Fibroblast of mammary gland (primary cell): ENCODE results near the gene ENTR1.

Experiments
- DNase-seq: peaks from one replicate; pipeline ENCODE4 v3.0.0-alpha.2; 2010; ENCODE audit warnings: low read depth
- H3K4me3 ChIP-seq: 2 replicates; pipeline ENCODE4 v1.5.1; 2011; ENCODE audit warnings: low read depth, mild to moderate bottlenecking, low read length, moderate library complexity; ENCODE audit not compliant: control insufficient read depth
- TF ChIP-seq, protein P1 (sequence below): conservative IDR thresholded peaks from 2 replicates; pipeline ENCODE4 v1.5.1; 2011; ENCODE audit warnings: low read depth, low read length, inconsistent platforms; ENCODE audit not compliant: control insufficient read depth, insufficient read depth

Gene ENTR1

GRCh38 chr9:136392538-136393449 is 17.6 kb downstream of the ENTR1 start:
- TF ChIP-seq, protein P1, sequence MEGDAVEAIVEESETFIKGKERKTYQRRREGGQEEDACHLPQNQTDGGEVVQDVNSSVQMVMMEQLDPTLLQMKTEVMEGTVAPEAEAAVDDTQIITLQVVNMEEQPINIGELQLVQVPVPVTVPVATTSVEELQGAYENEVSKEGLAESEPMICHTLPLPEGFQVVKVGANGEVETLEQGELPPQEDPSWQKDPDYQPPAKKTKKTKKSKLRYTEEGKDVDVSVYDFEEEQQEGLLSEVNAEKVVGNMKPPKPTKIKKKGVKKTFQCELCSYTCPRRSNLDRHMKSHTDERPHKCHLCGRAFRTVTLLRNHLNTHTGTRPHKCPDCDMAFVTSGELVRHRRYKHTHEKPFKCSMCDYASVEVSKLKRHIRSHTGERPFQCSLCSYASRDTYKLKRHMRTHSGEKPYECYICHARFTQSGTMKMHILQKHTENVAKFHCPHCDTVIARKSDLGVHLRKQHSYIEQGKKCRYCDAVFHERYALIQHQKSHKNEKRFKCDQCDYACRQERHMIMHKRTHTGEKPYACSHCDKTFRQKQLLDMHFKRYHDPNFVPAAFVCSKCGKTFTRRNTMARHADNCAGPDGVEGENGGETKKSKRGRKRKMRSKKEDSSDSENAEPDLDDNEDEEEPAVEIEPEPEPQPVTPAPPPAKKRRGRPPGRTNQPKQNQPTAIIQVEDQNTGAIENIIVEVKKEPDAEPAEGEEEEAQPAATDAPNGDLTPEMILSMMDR: no peak
- H3K4me3 ChIP-seq: no peak overlapping the region
- DNase-seq: peak; percentile 34

GRCh38 chr9:136391737-136392537 is 18.5 kb downstream of the ENTR1 start:
- H3K4me3 ChIP-seq: no peak overlapping the region
- DNase-seq: no peak
- TF ChIP-seq, protein P1: no peak

DNA sequence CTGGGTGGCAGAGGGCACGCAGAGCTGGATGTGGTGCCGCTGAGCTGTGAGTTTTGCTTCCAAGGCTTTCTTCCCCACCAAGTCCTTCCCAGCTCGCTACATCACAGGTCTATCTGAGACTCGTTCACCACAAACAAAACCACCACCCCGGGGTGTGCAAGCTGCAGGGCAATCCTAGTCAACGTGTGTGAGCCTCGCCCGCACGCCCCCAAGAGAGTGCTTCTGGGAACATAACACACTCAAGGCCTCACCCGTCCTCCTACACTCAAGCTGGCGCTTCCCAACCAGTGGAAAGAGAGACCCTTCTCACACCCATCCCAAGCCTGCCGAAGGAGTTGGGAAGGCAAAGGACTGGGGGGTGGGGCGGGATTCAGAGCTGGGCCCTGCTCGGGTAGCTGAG is 21.0 kb downstream of the ENTR1 start:
- DNase-seq: no peak
- no peak overlapping the region for H3K4me3 ChIP-seq
- TF ChIP-seq, protein P1: no peak

DNA sequence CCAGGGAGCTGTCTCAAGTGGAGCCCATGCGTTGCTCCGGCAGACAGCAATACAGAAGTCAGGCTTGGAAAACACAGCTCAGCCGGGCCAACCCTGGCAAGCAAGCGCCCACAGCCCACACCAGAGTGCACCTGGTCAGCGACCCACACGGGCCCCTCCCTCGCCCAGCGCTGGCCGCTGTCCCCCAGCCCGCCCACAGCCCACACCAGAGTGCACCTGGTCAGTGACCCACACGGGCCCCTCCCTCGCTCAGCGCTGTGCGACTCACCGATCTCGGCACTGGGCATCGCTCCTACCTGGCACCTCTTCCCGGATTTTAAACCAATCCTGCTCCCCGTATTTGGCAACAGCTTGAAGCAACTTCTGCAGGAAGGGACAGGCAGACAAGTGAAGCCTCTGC is 23.2 kb downstream of the ENTR1 start:
- TF ChIP-seq, protein P1: no peak
- DNase-seq: no peak
- H3K4me3 ChIP-seq: no peak overlapping the region

DNA sequence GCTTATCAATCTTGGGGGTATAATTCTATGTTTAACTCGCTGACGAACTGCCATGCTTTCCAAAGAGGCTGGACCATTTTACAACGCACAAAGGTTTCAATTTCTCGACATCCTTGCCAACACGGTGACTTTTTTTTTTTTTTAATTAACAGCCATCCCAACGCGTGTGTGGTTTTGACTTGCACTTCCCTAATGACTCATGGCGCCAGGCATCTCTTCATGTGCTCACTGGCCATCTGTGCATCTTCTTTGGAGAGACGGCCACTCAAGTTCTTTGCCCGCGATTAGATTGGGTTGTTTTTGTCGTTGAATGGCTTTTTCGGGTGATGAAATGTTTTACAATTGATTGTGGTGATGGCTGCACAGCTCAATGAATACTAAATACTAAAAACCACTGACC is 24.4 kb downstream of the ENTR1 start:
- TF ChIP-seq, protein P1: no peak
- DNase-seq: peak; percentile 18

GRCh38 chr9:136385015-136385414 is 25.4 kb downstream of the ENTR1 start:
- H3K4me3 ChIP-seq: no peak overlapping the region
- TF ChIP-seq, protein P1: no peak
- no peak for DNase-seq

More for the DNA sequence above, 24.4 kb downstream of the ENTR1 start:
- no peak overlapping the region for H3K4me3 ChIP-seq
